Measurements from ENCODE around the gene NACC2.

DNA sequence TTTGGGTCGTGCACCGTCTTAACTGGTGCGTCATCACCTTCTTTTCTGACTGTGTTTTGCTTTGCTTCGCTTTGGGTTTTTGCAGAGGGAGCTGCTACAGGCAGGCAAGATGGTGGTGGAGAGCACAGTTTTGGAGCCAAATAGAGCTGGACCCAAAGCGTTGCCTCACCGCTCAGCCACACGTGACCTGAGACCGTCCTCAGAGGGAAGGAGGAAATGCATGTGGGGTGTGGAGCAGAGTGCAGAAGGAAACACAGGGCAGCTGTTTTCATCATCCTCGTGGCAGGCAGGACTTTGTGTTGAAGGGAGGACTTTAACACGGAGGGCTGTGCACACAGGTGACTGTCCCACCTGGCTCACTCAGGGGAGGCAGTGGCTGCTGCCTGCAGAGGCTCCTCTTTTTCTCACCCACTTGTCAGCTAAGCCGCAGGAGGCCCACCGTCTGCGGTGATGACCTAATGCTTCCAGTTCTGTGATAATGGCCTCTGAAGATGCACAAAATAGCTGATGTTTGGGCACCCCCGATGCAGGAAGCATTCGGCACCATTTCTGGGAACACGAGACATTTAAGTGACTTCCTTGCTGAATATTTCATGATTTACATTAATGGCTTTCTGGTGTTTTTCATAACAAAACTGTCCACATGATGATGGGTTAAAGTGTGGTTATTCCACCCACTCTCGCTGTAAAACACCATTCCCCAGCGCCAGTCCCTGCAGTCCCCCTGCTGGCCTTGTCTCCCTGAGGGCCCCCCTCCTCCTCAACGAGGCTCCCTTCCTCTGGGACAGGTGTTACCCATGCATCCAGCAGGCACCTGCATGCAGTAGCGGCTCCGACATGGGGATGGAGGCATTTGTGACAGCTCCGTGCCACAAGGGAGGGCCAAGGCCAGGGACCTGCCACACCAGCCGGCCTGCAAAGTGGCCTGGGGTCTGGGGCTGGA lies 121.5 kb downstream of the NACC2 start:
- TF ChIP-seq, protein P1, sequence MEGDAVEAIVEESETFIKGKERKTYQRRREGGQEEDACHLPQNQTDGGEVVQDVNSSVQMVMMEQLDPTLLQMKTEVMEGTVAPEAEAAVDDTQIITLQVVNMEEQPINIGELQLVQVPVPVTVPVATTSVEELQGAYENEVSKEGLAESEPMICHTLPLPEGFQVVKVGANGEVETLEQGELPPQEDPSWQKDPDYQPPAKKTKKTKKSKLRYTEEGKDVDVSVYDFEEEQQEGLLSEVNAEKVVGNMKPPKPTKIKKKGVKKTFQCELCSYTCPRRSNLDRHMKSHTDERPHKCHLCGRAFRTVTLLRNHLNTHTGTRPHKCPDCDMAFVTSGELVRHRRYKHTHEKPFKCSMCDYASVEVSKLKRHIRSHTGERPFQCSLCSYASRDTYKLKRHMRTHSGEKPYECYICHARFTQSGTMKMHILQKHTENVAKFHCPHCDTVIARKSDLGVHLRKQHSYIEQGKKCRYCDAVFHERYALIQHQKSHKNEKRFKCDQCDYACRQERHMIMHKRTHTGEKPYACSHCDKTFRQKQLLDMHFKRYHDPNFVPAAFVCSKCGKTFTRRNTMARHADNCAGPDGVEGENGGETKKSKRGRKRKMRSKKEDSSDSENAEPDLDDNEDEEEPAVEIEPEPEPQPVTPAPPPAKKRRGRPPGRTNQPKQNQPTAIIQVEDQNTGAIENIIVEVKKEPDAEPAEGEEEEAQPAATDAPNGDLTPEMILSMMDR (IDR thresholded peaks at IDR 0.05; ENCODE audit: low read depth, low read length) = no peak
- TF ChIP-seq EZH2phosphoT487 (IDR thresholded peaks at IDR 0.05; ENCODE audit: low read depth) = no peak

Measured in OCI-LY3 (cell line).